ENCODE data around the gene OGFRL1. TPM values are rescaled to one million over a fixed set of nuclear protein-coding genes. Genes with fewer than 3 reads are reported as not detected.
A peak's percentile ranks its signal among the peaks of the same experiment; 100 is the strongest.

Gene OGFRL1
- polyA plus RNA-seq, 1 donor, result 27.0 TPM

DNA sequence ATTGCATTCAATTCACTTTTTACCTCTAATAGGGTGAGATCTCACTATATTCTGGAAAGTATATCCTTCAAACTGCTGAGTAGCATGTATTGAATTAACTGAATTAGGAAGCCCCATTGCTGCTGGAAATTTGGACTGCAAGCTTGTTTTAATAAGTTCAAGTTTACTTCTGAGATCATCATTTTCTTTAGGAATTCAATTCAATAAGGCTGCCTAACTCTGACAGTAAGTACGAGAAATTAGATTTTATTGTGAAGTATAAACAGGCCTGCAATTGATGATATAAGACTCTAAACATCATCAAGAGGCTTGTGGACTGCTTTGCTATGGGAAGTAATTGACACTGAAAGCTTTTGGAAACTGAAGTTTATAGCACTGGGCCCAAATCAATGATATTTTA is 44.4 kb downstream of the OGFRL1 start:
- no peak for DNase-seq

DNA sequence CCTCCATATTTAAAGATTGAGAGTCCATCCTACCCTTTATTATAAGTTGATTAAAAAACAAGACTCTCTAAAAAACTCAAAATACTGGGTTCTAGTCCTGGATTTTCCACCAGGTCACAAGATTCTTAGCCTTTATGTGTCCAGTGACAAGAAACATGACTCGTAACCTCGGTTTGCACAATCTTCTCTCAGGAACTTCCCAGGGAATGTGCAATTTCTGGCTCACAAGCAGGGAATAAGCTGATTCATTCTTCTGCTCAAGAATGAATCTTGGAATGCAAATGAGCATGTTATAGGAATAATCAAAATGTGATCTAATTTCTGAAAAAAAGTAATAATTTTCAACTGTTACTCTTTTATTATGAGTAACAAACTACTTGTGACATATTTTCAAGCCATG is 45.1 kb downstream of the OGFRL1 start:
- DNase-seq, result no peak

DNA sequence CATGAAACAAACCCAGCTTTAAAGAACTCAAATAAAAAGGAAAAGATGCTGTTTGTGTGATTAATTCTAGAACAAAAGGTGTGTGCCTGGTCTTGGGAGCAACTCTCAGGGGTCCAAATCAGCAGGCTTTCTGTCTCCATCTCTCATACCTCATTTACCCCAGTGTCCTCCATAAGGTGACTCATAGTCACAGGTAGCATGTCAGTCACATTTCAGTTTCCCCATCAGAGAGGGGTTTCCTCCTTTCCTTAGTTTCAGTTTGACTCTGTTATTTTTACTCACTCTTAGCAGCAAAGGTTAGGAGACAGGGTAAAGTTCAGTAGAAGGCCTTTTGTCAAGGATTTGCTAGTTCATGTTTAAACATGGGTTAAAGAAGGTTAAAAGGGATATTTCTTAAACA is 46.2 kb downstream of the OGFRL1 start:
- no peak for DNase-seq

DNA sequence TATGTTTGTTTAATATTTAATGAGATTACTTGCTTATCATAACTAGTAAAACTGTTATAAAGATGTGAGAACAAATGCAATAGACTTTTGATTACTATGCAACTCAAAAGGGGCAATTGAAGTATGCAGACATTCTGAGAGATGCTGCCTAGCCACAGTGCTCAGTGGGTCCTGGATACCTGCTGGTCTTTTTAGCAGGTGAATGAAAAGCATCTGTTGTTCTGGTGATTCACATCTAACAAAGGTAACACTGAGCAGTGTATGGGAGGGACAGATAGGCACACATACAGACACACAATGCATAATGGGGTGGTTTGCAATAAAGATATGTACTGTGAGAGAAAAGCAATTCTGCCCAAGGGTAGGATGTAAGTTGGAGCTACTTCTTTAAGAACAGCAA is 46.9 kb downstream of the OGFRL1 start:
- DNase-seq, result no peak

DNA sequence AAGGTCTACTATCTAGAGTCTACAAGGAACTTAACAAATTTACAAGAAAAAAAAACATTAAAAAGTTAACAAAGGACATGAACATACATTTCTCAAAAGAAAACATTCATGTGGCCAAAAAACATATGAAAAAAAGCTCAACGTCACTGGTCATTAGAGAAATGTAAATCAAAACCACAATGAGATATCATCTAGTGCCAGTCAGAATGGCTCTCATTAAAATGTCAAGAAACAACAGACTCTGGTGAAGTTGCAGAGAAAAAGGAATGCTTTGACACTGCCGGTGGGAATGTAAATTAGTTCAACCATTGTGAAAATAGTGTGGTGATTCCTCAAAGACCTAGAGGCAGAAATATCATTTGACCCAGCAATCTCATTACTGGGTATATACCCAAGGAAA is 48.3 kb downstream of the OGFRL1 start:
- DNase-seq, result no peak

DNA sequence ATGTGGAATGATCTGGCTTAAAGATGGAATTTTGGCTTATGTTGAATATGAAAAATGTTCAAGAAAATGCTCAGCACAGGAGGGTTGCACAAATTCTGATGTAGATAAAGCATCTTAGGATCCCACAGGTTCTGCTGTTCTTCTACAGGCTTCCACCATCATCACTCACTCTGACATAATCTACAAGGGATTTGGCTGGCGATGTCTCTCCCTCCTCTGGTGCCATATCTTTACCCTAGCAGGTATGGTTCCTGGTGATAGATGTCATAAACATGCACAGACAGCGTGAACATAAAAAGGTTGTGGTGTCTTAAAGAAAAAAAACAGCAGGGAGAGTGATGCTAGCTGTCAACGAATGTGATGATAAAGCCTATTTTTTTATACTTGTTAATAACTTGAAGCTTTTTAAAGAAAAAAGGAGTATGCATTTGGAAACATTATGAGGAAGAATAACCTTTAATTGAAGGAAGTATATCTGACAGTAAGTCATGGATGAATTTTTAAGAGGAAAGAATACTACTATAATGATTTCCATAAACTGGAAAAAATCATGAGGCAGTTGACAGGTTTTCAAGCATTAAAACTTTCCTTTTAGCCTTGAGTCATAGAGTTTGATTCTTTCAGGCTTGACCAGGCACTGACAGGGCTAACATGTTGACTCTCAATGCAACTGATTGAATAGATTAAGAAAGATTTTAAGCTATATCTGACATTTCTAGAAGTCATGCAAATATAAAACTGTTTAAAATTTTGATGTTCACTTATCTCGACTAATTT is 50.1 kb downstream of the OGFRL1 start:
- DNase-seq, result no peak

DNA sequence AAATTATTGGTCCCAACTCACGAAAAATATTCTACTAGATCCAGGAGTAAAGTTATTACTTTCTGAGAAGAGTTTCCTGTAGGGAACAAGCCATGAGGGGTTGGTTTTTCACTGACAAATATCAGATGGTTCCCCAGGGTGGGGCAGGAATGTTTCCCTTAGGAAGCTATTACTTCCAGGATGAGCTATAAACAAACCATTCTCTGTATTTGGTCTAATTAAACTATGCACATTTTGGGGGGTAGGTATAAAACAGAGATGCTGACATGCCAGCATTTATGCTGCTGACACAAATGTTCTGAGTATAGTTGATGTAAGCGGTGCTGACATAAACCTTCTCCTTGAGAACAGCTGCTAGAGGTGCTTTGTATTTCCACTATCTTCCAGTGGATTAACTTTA is 54.2 kb downstream of the OGFRL1 start:
- no peak for DNase-seq

DNA sequence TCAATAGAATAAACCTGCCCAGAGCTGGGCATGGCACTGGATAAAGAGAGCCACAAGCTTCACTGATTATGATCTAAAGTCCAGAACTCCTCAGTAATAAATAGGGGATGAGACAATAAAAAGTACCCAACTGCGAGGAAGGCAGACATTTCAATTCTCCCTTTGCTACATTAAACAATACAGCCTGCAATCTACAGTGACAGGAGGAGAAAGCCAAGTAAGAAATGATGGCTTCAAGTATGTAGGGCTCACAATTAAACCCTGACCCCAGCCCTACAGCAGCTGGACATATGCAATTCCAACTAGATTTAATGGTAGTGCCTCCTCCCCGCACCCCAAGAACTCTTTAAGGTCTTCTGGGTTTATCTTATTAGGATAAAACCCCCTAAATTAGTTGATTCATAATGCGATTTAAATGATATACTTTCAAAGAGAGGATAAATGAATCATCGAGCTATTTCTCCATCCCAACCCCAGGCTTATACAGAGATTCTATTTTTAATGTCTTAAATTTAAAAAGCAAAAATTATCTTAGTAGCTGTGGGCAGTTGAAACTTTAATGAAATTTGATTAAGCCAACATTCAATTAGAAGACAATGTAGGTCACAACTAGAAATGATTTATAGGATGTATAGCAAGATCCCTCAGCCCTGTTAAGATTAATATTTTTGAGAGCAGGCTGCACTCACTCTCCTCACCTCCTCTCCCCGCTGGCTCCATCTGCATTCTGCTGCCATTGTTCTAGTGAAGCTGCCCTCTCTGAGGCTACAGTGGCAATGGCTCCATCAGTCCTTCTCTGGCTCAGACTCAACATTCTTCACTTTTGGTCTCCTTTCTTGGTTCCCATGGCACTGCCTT is 57.1 kb downstream of the OGFRL1 start:
- no peak for DNase-seq

DNA sequence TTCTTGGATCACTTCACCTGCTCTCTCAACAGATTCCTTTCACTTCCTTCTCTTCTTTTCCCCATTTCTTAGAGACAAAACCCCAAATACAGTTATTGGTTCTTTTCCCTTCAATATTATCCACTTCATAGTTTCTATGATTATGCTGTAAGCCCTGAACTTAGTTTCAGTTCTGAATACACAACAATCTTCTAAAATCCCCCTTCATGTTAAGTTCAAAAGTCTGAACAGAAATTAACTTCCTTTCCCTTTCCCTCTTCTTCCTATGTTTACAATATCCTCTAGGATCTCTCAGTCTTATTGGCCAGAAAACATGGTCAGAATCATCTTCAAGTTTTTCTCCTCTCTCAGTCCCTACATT is 57.7 kb downstream of the OGFRL1 start:
- no peak for DNase-seq

DNA sequence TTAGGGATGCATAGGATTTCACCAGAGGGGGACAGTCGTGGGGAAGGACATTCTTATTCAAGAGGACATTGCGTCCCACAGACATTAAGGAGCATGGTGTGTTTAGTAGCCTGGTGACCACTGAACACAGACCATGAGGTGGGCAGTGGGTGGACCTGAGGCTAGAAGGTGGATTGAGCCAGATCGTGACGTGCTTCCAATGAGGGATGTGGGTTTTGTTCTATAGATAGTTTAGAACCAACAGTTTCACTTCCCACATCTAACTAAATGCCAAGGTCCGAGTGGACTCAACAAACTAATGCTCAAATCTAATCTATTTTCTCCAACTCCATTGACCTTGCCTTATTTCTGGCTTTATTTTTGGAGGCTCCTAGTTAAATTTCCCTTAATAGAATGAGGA is 58.5 kb downstream of the OGFRL1 start:
- no peak for DNase-seq

DNA sequence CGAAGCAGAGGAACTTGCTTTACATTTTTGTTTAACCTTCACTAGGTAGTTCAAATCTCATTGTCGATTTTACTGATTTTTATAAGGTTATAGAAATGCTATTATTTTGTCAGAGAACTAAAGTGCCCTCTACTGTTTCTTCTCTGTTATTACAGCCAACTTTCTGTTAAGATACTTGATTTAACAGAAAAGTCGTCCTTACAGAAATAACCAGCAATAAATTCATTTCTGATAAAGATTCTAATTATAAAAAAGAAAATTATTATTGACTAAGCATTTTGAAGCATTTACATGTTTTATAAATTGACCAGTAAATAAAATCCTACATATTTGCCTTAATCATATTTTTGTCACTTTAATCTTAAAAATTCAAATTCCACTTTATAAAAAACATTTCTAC is 60.8 kb downstream of the OGFRL1 start:
- DNase-seq, result peak; percentile 29

DNA sequence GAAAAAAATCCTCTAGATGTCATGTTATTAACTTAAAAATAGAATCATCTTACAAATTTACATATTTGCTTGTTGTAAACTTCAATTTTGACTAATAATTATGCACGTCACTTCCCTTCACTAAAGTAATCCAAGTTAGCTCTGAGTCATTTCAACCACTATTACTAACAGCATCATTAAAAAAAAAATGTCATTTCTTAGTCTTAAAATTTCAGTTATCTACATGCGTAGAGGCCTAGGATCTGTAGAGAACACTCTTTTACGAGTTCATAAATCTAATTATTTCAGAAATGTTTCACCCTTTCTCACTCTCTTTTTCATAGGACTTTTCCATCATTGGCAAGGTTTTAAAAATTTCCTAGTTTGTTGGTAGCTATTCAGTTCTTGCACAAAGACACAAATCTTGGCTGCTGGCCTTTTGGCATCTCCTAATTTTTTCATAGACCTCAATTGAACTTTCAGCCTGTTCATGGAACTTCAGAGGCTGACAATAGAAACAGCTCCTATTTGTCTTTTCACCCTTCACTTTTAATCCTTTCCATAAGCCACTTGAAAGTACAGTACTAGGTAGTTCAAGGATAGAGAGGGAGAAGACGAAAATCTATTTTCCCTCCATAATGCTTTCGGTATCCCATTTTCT is 61.5 kb downstream of the OGFRL1 start:
- DNase-seq, result no peak

DNA sequence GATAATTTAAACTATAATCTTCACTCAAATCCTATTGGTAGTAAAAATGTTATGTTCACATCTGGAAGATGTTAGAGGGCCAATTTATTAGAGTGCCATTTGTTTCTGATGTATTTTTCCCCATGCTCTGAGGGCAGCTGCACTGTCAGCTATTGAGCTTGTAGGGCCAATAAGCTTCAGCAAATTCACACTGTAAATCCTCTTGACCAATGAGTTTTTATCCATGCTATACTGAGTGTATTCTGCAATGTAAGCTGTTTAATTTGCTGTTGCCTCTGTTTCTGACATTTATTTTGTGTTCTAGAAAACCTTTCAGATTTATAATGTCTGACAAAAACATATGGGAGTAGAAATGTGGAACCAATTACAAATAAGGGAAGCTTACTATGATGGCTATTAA is 62.6 kb downstream of the OGFRL1 start:
- DNase-seq, result no peak
